Measurements from ENCODE around the gene POLRMT. TPM values are rescaled to one million over a fixed set of nuclear protein-coding genes. Genes with fewer than 3 reads are reported as not detected.

POLRMT gene
- total RNA-seq, 2 donors from 2014 or later = 55.0 to 104 TPM

GRCh38 chr19:658916-659839 lies 25.8 kb upstream of the POLRMT start:
- DNase-seq (ENCODE audit: low spot score) = peak; percentile 89
- peak overlapping the region; percentile 94 to 95 for H3K27ac Mint-ChIP-seq
- H3K9me3 Mint-ChIP-seq = no peaks in the 10 kb centered on the region
- no peaks in the 10 kb centered on the region for H3K27me3 Mint-ChIP-seq
- peak; percentile 67 to 75 for ATAC-seq
- no peaks in the 10 kb centered on the region for H3K36me3 Mint-ChIP-seq
- H3K4me3 Mint-ChIP-seq = peak overlapping the region; percentile 86
- H3K4me1 Mint-ChIP-seq (ENCODE audit: low read depth in 2 of 2) = peaks cover 54 to 57% of the 10 kb centered on the region in 2 donors

DNA sequence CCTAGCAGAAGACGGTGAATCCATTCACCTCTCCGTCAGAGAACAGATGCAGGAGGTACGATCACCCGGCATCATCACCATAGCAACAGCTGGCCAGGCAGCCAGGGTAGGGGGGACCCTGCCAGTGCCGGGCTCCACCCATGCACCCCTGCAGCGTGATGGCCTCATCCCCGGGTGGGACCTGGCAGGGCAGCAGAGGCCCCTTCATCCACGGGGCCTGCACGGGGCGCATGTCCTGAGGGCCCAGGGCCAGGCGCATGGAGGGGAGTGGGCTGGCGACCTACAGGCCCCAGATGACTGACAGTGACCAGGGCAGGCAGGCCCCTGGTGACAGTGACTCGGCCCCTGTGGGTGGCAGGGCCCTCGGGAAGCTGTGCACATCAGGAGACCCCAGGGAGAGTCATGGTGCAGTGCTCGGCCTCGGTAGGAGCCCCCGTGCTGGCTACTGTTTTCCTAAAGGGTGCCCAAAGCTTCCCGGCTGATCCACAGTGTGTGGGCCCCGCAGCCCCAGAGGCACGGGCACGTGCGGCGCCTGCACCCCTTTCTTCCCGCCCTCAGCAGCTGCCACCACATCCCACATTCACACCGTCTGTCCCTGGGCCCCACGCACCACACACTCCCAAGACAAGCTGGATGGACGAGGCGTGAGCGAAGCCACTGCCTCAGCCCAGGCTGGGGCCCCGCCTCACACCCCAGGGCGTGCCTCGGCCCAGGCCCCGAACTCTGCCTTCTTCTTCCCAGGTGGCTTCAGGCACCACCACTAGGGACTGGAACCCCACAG lies 24.9 kb upstream of the POLRMT start:
- Mint-ChIP-seq H3K4me3 (peak overlapping the region; percentile 86), H3K36me3 (no peaks in the 10 kb centered on the region), H3K9me3 (no peaks in the 10 kb centered on the region)

DNA sequence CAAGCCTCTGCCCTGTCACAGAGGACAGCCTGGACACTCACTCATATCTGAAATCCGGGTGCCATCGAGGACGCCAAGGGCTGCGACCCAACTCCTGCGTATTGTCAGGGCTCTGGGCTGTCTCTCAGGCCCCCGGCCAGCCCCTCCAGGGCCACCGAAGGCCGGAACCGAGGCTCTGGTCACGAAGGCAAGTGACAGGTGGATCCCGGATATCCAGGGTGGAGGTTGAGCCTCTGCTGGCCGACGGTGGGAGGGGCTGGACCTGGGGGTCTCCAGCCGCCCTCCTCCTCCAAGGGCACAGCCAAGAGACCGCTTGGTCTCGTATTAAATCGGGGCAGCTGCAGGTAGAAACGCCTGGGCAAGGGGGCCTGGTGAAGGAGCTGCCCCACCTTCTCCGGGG lies 24.3 kb upstream of the POLRMT start:
- DNase-seq (ENCODE audit: low spot score) (no peak), ATAC-seq (no peak)
- no peak overlapping the region for H3K4me3 Mint-ChIP-seq
- H3K27me3 Mint-ChIP-seq = no peaks in the 10 kb centered on the region
- no peak overlapping the region for H3K27ac Mint-ChIP-seq
- peaks cover 49 to 52% of the 10 kb centered on the region in 2 donors for H3K4me1 Mint-ChIP-seq (ENCODE audit: low read depth in 2 of 2)
- H3K9me3 Mint-ChIP-seq = no peaks in the 10 kb centered on the region
- H3K36me3 Mint-ChIP-seq = no peaks in the 10 kb centered on the region

More for the DNA sequence above, 24.9 kb upstream of the POLRMT start:
- H3K4me1 Mint-ChIP-seq (ENCODE audit: low read depth in 2 of 2) = peaks cover 49 to 52% of the 10 kb centered on the region in 2 donors
- ATAC-seq (no peak), DNase-seq (ENCODE audit: low spot score) (no peak)
- peak overlapping the region; percentile 94 to 95 for H3K27ac Mint-ChIP-seq
- H3K27me3 Mint-ChIP-seq = no peaks in the 10 kb centered on the region

GRCh38 chr19:656751-657559 lies 23.6 kb upstream of the POLRMT start:
- H3K4me3 Mint-ChIP-seq = no peak overlapping the region
- peaks cover 48 to 52% of the 10 kb centered on the region in 2 donors for H3K4me1 Mint-ChIP-seq (ENCODE audit: low read depth in 2 of 2)
- DNase-seq (ENCODE audit: low spot score) = no peak
- H3K36me3 Mint-ChIP-seq = no peaks in the 10 kb centered on the region
- no peaks in the 10 kb centered on the region for H3K9me3 Mint-ChIP-seq
- peak overlapping the region; percentile 58 to 87 for H3K27ac Mint-ChIP-seq
- ATAC-seq = no peak
- H3K27me3 Mint-ChIP-seq = no peaks in the 10 kb centered on the region

GRCh38 chr19:655691-656090 lies 22.4 kb upstream of the POLRMT start:
- no peaks in the 10 kb centered on the region for H3K9me3 Mint-ChIP-seq
- no peaks in the 10 kb centered on the region for H3K36me3 Mint-ChIP-seq
- ATAC-seq (no peak), DNase-seq (ENCODE audit: low spot score) (no peak)
- H3K4me3 Mint-ChIP-seq = no peak overlapping the region
- H3K27ac Mint-ChIP-seq = peak overlapping the region; percentile 58 to 87
- H3K4me1 Mint-ChIP-seq (ENCODE audit: low read depth in 2 of 2) = peaks cover 35 to 42% of the 10 kb centered on the region in 2 donors
- no peaks in the 10 kb centered on the region for H3K27me3 Mint-ChIP-seq

DNA sequence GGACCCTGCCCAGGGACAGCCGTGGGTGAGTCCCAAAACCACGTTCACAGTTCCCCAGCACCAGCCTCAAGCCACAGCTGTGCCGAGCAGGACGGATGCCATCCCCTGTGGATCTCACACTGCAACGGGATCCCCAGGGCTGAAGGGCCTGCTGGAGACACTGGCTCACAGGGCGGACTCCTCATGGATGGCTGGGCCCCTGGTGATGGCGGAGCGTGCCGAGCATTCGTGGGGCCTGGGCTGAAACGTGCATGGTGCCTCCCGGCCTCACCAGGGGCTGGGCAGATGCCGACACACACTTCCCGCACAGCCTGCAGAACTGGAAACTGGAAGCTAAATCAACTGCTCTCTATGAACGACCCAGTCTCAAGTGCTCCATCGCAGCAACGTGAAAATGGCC lies 20.1 kb upstream of the POLRMT start:
- no peak overlapping the region for H3K27ac Mint-ChIP-seq
- DNase-seq (ENCODE audit: low spot score) = no peak
- no peaks in the 10 kb centered on the region for H3K36me3 Mint-ChIP-seq
- no peak overlapping the region for H3K4me3 Mint-ChIP-seq
- ATAC-seq = no peak
- no peaks in the 10 kb centered on the region for H3K27me3 Mint-ChIP-seq
- H3K4me1 Mint-ChIP-seq (ENCODE audit: low read depth in 2 of 2) = peaks cover 20 to 26% of the 10 kb centered on the region in 2 donors
- no peaks in the 10 kb centered on the region for H3K9me3 Mint-ChIP-seq

GRCh38 chr19:652467-653389 lies 19.4 kb upstream of the POLRMT start:
- Mint-ChIP-seq H3K9me3 (no peaks in the 10 kb centered on the region), H3K27me3 (no peaks in the 10 kb centered on the region), H3K27ac (no peak overlapping the region), H3K4me3 (no peak overlapping the region), H3K4me1 (ENCODE audit: low read depth in 2 of 2) (peaks cover 20 to 26% of the 10 kb centered on the region in 2 donors), H3K36me3 (no peaks in the 10 kb centered on the region)
- DNase-seq (ENCODE audit: low spot score) (no peak), ATAC-seq (no peak)

DNA sequence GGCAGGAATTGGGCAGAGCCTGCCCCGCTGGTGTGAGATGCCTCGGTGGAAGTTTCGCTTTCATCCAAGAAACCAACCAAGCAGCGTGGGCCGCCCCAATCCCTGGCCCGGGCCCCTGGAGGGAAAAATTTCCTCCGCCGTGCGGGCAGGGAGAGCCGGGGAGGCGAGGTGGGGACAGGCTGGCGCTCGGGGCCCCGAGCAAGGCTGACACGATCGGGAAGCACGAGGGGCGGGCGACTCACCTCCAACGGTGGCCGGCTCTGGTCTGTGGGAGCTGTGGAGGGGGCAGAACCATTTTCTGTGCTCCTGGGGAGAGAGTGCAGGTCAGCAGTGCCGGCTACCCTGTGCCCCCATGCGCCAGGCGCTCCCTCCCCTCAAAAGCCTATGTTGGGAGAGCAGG lies 18.7 kb upstream of the POLRMT start:
- Mint-ChIP-seq H3K27me3 (no peaks in the 10 kb centered on the region), H3K36me3 (no peaks in the 10 kb centered on the region), H3K9me3 (no peaks in the 10 kb centered on the region), H3K27ac (no peak overlapping the region), H3K4me3 (no peak overlapping the region), H3K4me1 (ENCODE audit: low read depth in 2 of 2) (peaks cover 20% of the 10 kb centered on the region in 2 donors)
- ATAC-seq (no peak), DNase-seq (ENCODE audit: low spot score) (no peak)

- Mint-ChIP-seq H3K9me3 (no peaks in the 10 kb centered on the region), H3K4me1 (ENCODE audit: low read depth in 2 of 2) (peaks cover 16 to 17% of the 10 kb centered on the region in 2 donors), H3K36me3 (no peaks in the 10 kb centered on the region), H3K27me3 (no peaks in the 10 kb centered on the region), H3K4me3 (no peak overlapping the region), H3K27ac (no peak overlapping the region)
- ATAC-seq = no peak
- DNase-seq (ENCODE audit: low spot score) = no peak
These were observed 17.9 kb upstream of the POLRMT start for GRCh38 chr19:651114-651818.

DNA sequence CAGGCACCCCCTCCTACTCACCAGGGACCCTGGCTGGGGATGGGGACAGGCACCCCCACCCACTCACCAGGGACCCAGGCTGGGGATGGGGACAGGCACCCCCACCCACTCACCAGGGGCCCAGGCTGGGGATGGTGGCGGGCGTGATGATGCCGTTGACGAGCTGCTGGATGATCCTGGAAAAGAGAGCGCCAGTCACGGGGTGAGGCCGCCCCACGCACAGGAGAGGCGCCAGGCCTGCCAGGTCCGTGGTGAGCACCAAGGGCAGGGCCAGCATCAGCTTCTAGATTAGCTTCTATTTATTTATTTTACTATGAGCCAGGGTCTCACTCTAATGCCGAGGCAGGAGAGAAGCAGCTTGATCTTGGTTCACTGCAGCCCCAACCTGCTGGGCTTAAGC lies 16.8 kb upstream of the POLRMT start:
- H3K9me3 Mint-ChIP-seq = no peaks in the 10 kb centered on the region
- no peak for DNase-seq (ENCODE audit: low spot score)
- H3K36me3 Mint-ChIP-seq = no peaks in the 10 kb centered on the region
- H3K4me3 Mint-ChIP-seq = no peak overlapping the region
- H3K27me3 Mint-ChIP-seq = no peaks in the 10 kb centered on the region
- ATAC-seq = no peak
- H3K27ac Mint-ChIP-seq = no peak overlapping the region
- peaks cover 5 to 6% of the 10 kb centered on the region in 2 donors for H3K4me1 Mint-ChIP-seq (ENCODE audit: low read depth in 2 of 2)

DNA sequence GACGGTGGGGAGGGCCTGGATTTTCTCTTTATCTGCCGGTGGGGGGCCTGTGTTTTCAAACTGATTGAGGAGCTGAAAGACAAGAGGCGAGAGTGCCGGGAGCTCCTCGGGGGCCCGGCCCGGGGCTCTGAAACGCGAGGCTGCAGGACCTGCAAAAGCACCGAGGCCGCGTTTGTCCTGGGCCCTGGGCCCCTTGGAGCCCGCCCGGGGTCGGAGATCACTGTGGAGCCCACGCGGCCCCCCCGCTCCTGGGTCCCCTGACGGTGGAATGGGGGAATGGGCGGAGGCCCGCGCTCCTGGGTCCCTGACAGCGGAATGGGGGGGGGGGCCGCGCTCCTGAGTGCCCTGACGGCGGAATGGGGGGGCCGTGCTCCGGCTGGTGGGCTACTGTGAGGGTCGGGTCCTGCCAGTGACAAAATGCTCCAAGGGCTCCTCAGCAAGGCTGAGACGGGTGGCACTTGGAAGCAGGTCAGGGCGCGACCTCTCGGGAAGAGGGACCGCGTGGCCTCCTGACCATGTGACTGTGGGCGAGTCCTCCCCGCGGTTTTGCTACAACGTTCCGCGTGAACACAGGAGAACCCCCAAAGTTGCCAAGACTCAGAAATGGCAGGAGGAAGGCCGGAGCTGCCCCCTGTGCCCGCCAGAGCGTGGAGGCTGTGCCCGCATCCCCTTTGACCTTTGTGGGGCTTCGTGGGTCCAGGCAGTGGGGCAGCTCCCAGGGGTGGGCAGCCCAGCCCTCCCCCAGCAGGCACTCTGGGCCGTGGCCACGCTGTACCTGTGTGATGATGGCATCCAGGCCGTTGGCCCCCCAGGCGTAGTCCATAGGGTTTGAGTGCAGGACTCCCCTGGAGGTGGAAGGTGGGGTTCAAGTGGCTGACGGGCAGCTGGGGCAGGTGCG lies 15.8 kb upstream of the POLRMT start:
- no peaks in the 10 kb centered on the region for H3K27me3 Mint-ChIP-seq
- DNase-seq (ENCODE audit: low spot score) = no peak
- no peak for ATAC-seq
- no peaks in the 10 kb centered on the region for H3K36me3 Mint-ChIP-seq
- no peak overlapping the region for H3K27ac Mint-ChIP-seq
- H3K9me3 Mint-ChIP-seq = no peaks in the 10 kb centered on the region
- no peaks in the 10 kb centered on the region for H3K4me1 Mint-ChIP-seq (ENCODE audit: low read depth in 2 of 2)
- no peak overlapping the region for H3K4me3 Mint-ChIP-seq
